Limb (tissue), 2 donors: ENCODE measurements around the gene SRCIN1.
"Not testable (repeated sequence)": the region's sequence is repeated elsewhere in the genome, so short reads cannot be mapped to it uniquely, and the experiment has no call there.

Experiments used
- DNase-seq, 2 donors: peaks; one replicate each; pipeline ENCODE4 v3.0.0-alpha.2; 2016; ENCODE audit errors: extremely low spot score in 2 of 2

Gene SRCIN1

DNA sequence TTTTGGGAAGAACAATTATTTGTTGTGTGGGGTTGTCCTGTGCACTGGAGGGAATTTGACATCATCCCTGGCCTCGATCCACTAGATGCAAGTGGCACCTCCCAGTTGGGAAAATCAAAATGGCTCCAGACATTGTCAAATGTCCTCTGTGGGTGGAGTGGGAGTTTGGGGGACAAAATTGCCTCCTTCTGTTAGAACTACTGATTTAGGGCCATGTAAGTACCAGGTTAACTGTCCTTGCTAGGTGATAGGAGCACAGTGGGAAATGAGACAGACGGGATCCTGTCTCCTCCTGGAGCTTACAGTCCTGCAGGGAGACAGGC is 120.6 kb downstream of the SRCIN1 start:
- DNase-seq, result no peak

- peak; percentile 55 to 80 for DNase-seq
Measured at GRCh38 chr17:38484242-38485145, 121.3 kb downstream of the SRCIN1 start.

DNA sequence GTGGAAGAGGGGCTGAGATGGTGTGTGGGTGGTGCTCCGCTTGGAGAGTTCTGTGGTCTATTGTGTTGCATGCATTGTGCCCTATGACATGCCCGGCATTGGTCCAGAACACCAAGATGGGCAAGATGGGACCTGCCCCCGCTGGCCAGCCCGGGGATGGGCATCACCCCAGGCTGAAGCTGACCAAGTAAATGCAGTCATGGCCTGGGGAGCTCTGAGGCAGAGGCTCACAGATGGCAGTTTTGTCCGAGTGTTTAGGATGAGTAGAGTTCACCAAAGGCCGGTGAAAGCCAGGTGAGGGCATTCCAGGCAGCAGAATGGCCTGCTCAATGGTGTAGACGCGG is 123.1 kb downstream of the SRCIN1 start:
- not testable (repeated sequence) for DNase-seq

GRCh38 chr17:38482039-38482699 is 123.6 kb downstream of the SRCIN1 start:
- not testable (repeated sequence) for DNase-seq
